ENCODE measurements around the gene RBM10. TPM values are rescaled to one million over a fixed set of nuclear protein-coding genes. Genes with fewer than 3 reads are reported as not detected.

The RBM10 gene
- total RNA-seq, 1 experiment from 2014 or later: 55.8 TPM

DNA sequence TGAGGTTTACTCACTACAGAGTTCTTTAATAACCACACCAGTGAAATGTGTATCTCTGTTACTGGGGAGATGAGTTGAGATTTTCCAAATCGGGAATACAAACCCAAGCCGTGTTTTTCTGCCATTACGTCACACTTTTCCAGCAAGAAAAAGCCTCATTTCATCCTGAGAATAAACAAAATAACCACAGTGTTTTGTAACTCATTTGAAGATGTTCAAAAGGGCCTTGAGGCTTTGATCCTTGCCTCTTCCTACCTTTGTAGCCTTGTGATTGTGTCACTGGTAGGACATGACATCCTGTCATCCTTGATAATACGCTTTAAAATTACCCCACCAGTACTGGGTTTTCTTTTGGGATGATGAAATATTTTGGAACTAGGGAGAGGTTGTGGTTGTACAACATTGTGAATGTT is 90.7 kb downstream of the RBM10 start:
- Histone ChIP-seq H3K9ac (ENCODE audit: extremely low read depth, insufficient read length, low read length) (no peak overlapping the region), H3K4me1 (ENCODE audit: insufficient read depth, low read length) (0 out of 2 replicates have a peak, but pooled peaks cover 2% of the 10 kb centered on the region), H3K4me2 (ENCODE audit: insufficient read depth, insufficient read length, low read length) (no peak overlapping the region), H4K20me1 (ENCODE audit: control insufficient read depth, insufficient read depth, insufficient read length) (no peaks in the 10 kb centered on the region), H2AK5ac (ENCODE audit: insufficient read length, low read length) (no peak overlapping the region), H3K27me3 (ENCODE audit: insufficient read depth, low read length) (no peaks in the 10 kb centered on the region), H2BK15ac (ENCODE audit: low read depth, low read length) (no peak overlapping the region), H3K9me3 (ENCODE audit: control insufficient read depth, low read depth, low read length) (no peaks in the 10 kb centered on the region), H3K79me1 (ENCODE audit: insufficient read depth, low read depth, low read length, poor library complexity, severe bottlenecking) (peaks cover 2% of the 10 kb centered on the region), H2BK12ac (ENCODE audit: insufficient read length, low read depth, low read length) (no peak overlapping the region), H2AFZ (ENCODE audit: low read length) (no peak overlapping the region), H3K14ac (ENCODE audit: insufficient read depth, low read length) (no peak overlapping the region), H4K91ac (ENCODE audit: insufficient read length, low read depth, low read length) (no peak overlapping the region), H3K18ac (ENCODE audit: insufficient read length, low read depth, low read length) (no peak overlapping the region), H2BK5ac (ENCODE audit: insufficient read length, low read length) (no peak overlapping the region), H3K79me2 (ENCODE audit: insufficient read depth, low read length) (peaks cover 15% of the 10 kb centered on the region; the same call in 1 of the 2 replicates), H3K56ac (ENCODE audit: insufficient read length, low read depth, low read length) (no peak overlapping the region), H3T11ph (ENCODE audit: low read length) (no peak overlapping the region), H4K8ac (replicated peaks; ENCODE audit: insufficient read length, low read depth, low read length) (no peak overlapping the region), H3K27ac (ENCODE audit: insufficient read length, low read depth, low read length) (no peak overlapping the region), H2BK120ac (ENCODE audit: low read depth, low read length, poor library complexity, severe bottlenecking) (no peak overlapping the region), H2BK20ac (ENCODE audit: low read depth, low read length, poor library complexity, severe bottlenecking) (no peak overlapping the region), H4K5ac (ENCODE audit: insufficient read length, low read depth, low read length) (no peak overlapping the region), H3K23me2 (ENCODE audit: insufficient read length, low read depth, low read length, poor library complexity, severe bottlenecking) (peaks cover 5% of the 10 kb centered on the region), H3K23ac (ENCODE audit: insufficient read length, low read depth, low read length) (no peak overlapping the region), H3K4ac (ENCODE audit: low read depth, low read length) (no peak overlapping the region)
- no peak for DNase-seq
- Mint-ChIP-seq H3K4me3 (peak overlapping the region; percentile 5 to 41; a peak in 2 of 5 replicates), H3K27me3 (ENCODE audit: low read depth) (peaks cover 3% of the 10 kb centered on the region; the same call in 1 of the 2 replicates), H3K27ac (peak overlapping the region in 1 of 3 experiments; percentile 40; a peak in 2 of 7 replicates), H3K9me3 (no peaks in the 10 kb centered on the region; a peak in 1 of 5 replicates), H3K36me3 (ENCODE audit: insufficient read depth in 1 of 3, low read depth in 3 of 3) (peaks cover 12 to 20% (median 18%) of the 10 kb centered on the region in 3 experiments; a peak in 6 of 7 replicates), H3K4me1 (peaks cover 5 to 24% of the 10 kb centered on the region in 2 experiments)
- no peak for TF ChIP-seq CTCF (conservative IDR thresholded peaks at IDR 0.05)
- WGBS (ENCODE audit: extremely low coverage, insufficient read length, low lambda C conversion rate): no CpG with 5 or more reads among the region's 4 CpGs

Other genes starting within 250 kb of the RBM10 start
- gene JADE3, start 232.8 kb upstream of the RBM10 start, total RNA-seq (2021): 19.6 and 20.2 TPM in 2 replicates
- 0.20 TPM in 1 of 2 replicates, not detected in the other for gene RGN, start 66.8 kb upstream of the RBM10 start, total RNA-seq (2021)
- 98.5 and 100 TPM in 2 replicates for gene NDUFB11, start 519 bp upstream of the RBM10 start, total RNA-seq (2021)
- 421 and 427 TPM in 2 replicates for gene UBA1, start 48.6 kb downstream of the RBM10 start, total RNA-seq (2021)
- 224 and 226 TPM in 2 replicates for gene CDK16, start 73.5 kb downstream of the RBM10 start, total RNA-seq (2021)
- 150 and 153 TPM in 2 replicates for gene USP11, start 87.8 kb downstream of the RBM10 start, total RNA-seq (2021)
- gene ZNF157, start 225.4 kb downstream of the RBM10 start, total RNA-seq (2021): 0.81 TPM in 2 replicates